ENCODE results near the gene PODN. TPM values are rescaled to one million over a fixed set of nuclear protein-coding genes. Genes with fewer than 3 reads are reported as not detected.

The PODN gene
- total RNA-seq, 6 donors from 2014 or later: 15.2 to 87.1 (median 53.1) TPM

DNA sequence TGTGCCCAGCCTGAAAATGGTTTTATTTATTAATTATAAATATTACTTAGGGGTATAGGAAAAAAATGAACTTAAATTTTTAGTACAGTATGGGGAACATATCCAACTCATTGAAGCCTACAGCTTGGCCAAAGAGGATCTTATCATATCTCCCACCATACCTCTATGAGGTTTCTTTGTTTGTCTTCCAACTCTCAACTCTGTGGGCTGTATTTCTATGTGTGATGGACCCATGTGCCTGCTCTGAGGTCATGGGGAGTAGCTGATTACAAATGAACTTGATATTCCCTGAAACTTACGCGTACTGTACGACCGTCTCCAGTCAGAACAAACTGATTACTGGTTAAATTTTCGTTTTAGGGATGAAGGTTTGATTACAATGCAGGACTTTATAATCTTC lies 41.4 kb upstream of the PODN start:
- ATAC-seq (ENCODE audit: low FRiP score in 2 of 2) (no peak), DNase-seq (no peak)
- H3K27me3 ChIP-seq: no peaks in the 10 kb centered on the region
- H3K4me1 ChIP-seq: peaks cover 12 to 23% (median 18%) of the 10 kb centered on the region in 4 donors
- 70 to 94% methylated on average over 5 of the region's 5 CpGs for WGBS, 2 donors
- peaks cover 0 to 6% (median 3%) of the 10 kb centered on the region in 4 donors for H3K36me3 ChIP-seq
- no peak overlapping the region for H3K4me3 ChIP-seq
- TF ChIP-seq POLR2AphosphoS5 (IDR thresholded peaks at IDR 0.05) (no peak), POLR2A (IDR thresholded peaks at IDR 0.05) (no peak), EP300 (IDR thresholded peaks at IDR 0.05) (no peak)
- TF ChIP-seq, protein P1, sequence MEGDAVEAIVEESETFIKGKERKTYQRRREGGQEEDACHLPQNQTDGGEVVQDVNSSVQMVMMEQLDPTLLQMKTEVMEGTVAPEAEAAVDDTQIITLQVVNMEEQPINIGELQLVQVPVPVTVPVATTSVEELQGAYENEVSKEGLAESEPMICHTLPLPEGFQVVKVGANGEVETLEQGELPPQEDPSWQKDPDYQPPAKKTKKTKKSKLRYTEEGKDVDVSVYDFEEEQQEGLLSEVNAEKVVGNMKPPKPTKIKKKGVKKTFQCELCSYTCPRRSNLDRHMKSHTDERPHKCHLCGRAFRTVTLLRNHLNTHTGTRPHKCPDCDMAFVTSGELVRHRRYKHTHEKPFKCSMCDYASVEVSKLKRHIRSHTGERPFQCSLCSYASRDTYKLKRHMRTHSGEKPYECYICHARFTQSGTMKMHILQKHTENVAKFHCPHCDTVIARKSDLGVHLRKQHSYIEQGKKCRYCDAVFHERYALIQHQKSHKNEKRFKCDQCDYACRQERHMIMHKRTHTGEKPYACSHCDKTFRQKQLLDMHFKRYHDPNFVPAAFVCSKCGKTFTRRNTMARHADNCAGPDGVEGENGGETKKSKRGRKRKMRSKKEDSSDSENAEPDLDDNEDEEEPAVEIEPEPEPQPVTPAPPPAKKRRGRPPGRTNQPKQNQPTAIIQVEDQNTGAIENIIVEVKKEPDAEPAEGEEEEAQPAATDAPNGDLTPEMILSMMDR (IDR thresholded peaks at IDR 0.05): no peak
- no peak overlapping the region for H3K27ac ChIP-seq
- H3K9me3 ChIP-seq: no peaks in the 10 kb centered on the region

GRCh38 chr1:53022179-53022578 lies 39.8 kb upstream of the PODN start:
- WGBS, 2 donors: 100% methylated on average over 1 of the region's 1 CpG
- TF ChIP-seq POLR2AphosphoS5 (IDR thresholded peaks at IDR 0.05): no peak
- TF ChIP-seq, protein P1 (IDR thresholded peaks at IDR 0.05): no peak
- TF ChIP-seq POLR2A (IDR thresholded peaks at IDR 0.05): no peak
- no peak for TF ChIP-seq EP300 (IDR thresholded peaks at IDR 0.05)

GRCh38 chr1:53023546-53023945 lies 38.5 kb upstream of the PODN start:
- H3K27ac ChIP-seq: no peak overlapping the region
- H3K4me1 ChIP-seq: peaks cover 4 to 12% (median 8%) of the 10 kb centered on the region in 4 donors
- H3K27me3 ChIP-seq: no peaks in the 10 kb centered on the region
- H3K9me3 ChIP-seq: no peaks in the 10 kb centered on the region
- ATAC-seq (ENCODE audit: low FRiP score in 2 of 2) (no peak), DNase-seq (no peak)
- peaks cover 0 to 5% (median 0%) of the 10 kb centered on the region in 4 donors for H3K36me3 ChIP-seq
- TF ChIP-seq, protein P1 (IDR thresholded peaks at IDR 0.05): no peak
- TF ChIP-seq EP300 (IDR thresholded peaks at IDR 0.05): no peak
- TF ChIP-seq POLR2A (IDR thresholded peaks at IDR 0.05): no peak
- no peak for TF ChIP-seq POLR2AphosphoS5 (IDR thresholded peaks at IDR 0.05)
- H3K4me3 ChIP-seq: no peak overlapping the region
- WGBS, 2 donors: 79 to 82% methylated on average over 3 of the region's 3 CpGs

More at GRCh38 chr1:53022179-53022578, 39.8 kb upstream of the PODN start:
- peaks cover 0 to 6% (median 3%) of the 10 kb centered on the region in 4 donors for H3K36me3 ChIP-seq
- no peak overlapping the region for H3K27ac ChIP-seq
- no peaks in the 10 kb centered on the region for H3K27me3 ChIP-seq
- ATAC-seq (ENCODE audit: low FRiP score in 2 of 2) (no peak), DNase-seq (no peak)
- no peak overlapping the region for H3K4me3 ChIP-seq
- H3K4me1 ChIP-seq: peaks cover 4 to 12% (median 8%) of the 10 kb centered on the region in 4 donors
- H3K9me3 ChIP-seq: no peaks in the 10 kb centered on the region

DNA sequence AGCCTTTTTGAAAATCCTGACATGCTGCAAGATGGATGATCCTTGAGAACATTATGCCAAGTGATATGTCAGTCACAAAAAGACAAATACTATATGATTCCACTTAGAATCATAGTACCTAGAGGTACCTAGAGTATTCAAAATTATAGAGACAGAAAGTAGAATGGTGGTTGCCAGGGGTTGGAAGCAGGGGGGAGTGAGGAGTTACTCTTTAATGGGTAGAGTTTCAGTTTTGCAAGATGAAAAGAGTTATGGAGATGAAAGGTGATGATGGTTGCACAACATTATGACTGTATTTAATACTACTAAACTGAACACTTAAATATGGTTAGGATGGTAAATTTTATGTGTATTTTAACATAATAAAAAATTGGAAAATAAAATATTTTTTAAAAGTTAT lies 37.9 kb upstream of the PODN start:
- no peak for ATAC-seq (ENCODE audit: low FRiP score in 2 of 2)
- Histone ChIP-seq H3K4me1 (peaks cover 4 to 12% (median 8%) of the 10 kb centered on the region in 4 donors), H3K27me3 (no peaks in the 10 kb centered on the region), H3K36me3 (peaks cover 0 to 5% (median 2%) of the 10 kb centered on the region in 4 donors), H3K27ac (no peak overlapping the region), H3K9me3 (no peaks in the 10 kb centered on the region), H3K4me3 (no peak overlapping the region)
- no peak for DNase-seq
- TF ChIP-seq, protein P1 (IDR thresholded peaks at IDR 0.05): no peak
- TF ChIP-seq POLR2A (IDR thresholded peaks at IDR 0.05): no peak

DNA sequence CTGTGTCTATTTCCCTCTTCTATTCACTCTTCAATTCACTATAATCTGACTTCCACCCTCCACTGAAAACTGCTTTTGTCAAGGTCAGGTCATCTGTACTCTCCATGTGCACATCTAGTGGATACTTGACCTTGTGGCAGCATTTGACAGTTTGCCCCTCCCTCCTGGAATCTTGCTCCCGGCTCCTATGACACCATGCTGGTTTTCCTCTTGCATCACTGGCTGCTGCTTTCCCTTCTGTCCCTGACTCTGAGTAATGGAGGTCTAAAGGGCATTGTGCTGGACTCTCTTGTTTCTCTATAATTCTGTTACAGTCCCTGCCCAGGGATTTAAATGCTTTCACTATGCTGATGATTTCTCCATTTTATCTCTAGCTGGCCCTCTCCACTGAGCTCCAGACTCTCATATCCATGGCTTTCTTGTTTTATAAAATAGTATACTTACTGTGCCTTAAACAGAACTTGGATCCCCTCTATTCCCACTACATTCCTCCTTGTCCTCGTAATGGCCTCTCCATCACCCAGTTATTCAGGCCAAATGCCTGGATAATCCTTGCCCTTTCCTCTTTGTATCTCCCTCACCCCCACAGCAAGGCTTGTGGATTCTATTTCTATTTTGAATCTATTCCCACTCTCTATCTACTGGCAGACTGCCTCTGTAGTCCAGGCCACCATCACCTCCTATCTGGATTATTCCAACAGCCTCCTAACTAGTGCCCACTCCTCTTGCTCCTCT lies 36.8 kb upstream of the PODN start:
- peak in 1 of 2 donors; percentile 91 for ATAC-seq (ENCODE audit: low FRiP score in 2 of 2)
- peak in 1 of 2 donors; percentile 29 for DNase-seq
- Histone ChIP-seq H3K36me3 (peaks cover 0 to 13% (median 9%) of the 10 kb centered on the region in 4 donors), H3K4me3 (no peak overlapping the region), H3K27ac (peak overlapping the region in 3 of 4 donors; percentile 32 to 37 (median 36)), H3K4me1 (peaks cover 4 to 12% (median 8%) of the 10 kb centered on the region in 4 donors), H3K27me3 (no peaks in the 10 kb centered on the region), H3K9me3 (no peaks in the 10 kb centered on the region)
- 45 to 55% methylated on average over 2 of the region's 2 CpGs for WGBS, 2 donors
- peak; percentile 16 to 29 for TF ChIP-seq POLR2AphosphoS5 (IDR thresholded peaks at IDR 0.05)
- TF ChIP-seq POLR2A (IDR thresholded peaks at IDR 0.05): no peak
- TF ChIP-seq, protein P1 (IDR thresholded peaks at IDR 0.05): no peak
